NCI-H2107 treated with DMSO at 0.1 percent for 48 hours (cell line): Measurements from ENCODE around the gene NUAK1.

ENCODE experiments used
- DNase-seq: peaks from one replicate; lab custom pipeline; 2025; ENCODE audit not compliant: unreplicated experiment; lab: John Stamatoyannopoulos, UW

NUAK1 gene

GRCh38 chr12:106113042-106113441, 25.7 kb downstream of the NUAK1 start:
- DNase-seq, result no peak

DNA sequence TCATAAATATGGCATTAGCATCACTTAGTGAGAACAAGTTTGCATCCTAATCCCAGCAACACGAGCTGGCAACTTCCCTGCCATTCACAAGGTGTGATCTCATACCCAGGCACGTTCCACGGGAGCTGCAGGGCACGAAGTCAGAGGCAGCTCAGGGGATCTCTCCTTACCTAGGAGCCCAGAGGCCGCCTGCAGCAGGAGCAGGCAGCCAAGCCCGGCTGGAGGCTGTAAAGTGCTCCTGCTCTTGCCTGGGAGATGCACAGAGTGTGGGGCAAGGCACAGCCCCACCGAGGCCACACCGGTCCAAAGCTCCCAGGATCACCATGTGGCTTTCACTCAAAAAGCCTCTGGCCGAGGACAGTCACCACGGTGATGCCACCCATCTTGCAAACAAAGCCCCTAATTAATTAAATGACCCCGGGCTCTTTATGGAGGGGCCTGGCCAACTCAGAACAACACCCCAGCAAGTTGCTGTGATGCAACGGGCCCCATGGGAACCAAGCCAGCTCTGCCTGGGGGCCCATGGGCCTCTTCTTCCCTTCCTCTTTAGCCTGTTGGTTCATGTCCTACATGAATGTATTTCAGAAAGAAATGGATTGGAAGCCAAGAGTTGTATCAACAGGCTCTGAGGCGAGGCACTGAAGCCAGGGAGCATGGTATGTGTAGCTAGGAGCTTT, 26.5 kb downstream of the NUAK1 start:
- DNase-seq, result no peak

GRCh38 chr12:106110626-106111300, 28.0 kb downstream of the NUAK1 start:
- DNase-seq, result no peak

DNA sequence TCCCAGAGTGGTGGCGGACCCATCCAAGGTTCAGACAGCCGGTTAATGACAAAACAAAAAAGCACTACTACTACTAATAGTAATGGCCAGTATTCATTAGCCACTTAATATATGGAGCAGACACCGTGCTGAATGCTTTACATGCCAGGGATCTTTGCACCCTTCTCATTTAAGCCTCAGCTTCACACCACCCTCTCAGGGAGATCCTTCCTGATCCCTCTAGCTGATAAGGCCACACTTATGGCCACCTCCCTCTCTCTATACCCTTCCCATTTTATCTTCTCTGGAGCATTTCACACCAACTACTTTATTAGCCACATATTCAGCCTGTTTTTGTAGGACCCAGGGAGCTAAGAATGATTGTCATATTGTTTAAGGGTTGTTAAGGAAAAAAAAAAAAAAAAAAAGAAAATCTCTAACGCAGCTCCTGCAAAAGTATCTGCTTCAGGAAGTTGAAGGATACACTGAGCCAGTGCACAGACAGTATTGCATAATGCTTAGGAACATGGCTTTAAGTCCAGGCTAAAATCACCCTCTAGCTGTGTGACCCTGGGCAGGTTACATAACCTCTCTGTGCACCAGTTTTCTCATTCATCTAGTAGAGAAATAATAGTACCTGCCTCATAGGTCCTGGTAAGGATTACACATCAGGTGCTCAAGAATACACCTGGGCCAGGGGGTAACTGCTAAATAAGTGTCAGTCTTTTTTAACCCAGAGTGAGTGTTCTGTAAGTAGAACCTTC, 29.4 kb downstream of the NUAK1 start:
- no peak for DNase-seq

- no peak for DNase-seq
These were observed 30.4 kb downstream of the NUAK1 start for GRCh38 chr12:106108185-106108835.

GRCh38 chr12:106107566-106107965, 31.2 kb downstream of the NUAK1 start:
- DNase-seq, result no peak

- DNase-seq, result no peak
These were observed 31.9 kb downstream of the NUAK1 start for GRCh38 chr12:106106892-106107291.

DNA sequence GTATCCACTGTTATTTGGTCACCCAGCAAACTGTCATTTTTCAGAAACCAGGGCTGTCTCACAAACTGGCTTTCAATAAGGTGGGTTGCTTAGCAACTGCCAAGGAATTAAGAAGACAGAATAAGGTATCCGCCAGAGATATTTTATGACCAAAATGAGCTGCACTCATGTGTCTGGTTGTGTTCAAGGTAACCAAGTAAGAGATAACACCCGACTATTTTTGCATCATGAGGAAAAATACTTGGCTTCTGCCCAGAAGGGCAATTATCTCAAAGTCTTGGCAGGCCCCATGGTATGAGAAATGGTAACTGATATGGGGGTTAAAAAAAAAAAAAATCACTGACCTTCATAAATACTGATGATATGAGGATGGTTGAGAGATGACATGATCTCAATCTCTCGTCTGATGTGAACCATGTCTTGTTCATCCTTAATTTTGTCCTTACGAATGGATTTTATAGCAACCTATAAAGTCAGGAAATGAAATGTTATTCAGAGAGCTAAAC, 32.6 kb downstream of the NUAK1 start:
- peak; percentile 14 for DNase-seq

GRCh38 chr12:106101803-106102202, 37.0 kb downstream of the NUAK1 start:
- DNase-seq, result no peak

- DNase-seq, result no peak
These were observed 40.0 kb downstream of the NUAK1 start for GRCh38 chr12:106098691-106099200.

DNA sequence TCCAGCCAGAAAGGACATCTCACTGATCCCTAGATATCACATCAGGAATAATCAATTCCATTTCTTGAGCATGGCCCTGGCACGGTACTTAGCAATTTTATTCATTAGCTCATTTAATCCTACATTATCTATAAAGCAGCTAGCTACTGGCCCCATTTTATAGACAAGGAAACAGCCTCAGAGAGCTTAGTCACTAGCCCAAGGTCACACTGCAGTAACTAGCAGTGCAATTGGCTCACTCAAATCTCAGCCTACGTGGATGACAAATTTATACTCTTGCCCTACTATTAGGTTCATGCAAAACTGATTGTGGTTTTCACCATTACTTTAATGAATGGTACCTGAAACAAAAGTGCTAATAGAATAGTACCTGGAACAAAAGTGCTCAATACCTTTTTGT, 41.7 kb downstream of the NUAK1 start:
- DNase-seq, result no peak

DNA sequence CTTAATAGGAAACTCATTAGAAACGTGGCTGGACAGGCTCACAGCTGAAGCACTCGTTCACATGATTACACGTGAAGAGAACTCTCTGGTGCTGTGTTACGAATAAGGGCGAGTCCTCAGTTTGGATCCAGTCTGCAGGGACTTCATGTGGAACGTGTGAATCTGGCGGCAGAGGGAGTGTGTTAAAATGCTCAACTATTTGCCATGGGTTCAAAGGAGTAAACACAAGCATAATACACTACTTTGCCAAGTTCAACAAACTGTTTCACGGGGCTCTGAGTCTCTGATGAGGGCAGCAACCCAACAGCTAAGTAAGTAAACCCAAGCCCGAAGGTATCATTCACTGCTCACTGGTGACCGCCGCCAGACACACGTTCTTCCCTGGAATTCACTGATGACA, 42.4 kb downstream of the NUAK1 start:
- no peak for DNase-seq

DNA sequence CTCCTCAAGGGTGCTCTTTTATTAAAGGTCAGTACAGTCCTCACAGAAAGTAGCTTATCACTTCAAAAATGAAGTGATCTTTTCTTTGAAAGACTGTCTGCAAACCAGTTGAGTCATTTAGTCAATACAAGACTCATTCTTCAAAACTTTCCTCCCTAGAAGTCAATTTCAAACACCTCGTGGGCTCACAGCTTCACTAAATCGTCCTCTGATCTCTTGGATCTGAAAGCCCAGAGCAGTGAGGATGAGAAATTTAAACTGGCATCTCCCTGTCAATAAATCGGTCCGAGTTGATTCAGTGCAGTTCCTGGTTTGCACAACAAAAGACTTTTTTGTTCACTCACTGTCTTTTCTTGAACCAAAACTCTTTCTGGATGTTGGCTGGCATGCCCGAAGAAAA, 44.5 kb downstream of the NUAK1 start:
- no peak for DNase-seq

- DNase-seq, result no peak
These were observed 45.5 kb downstream of the NUAK1 start for GRCh38 chr12:106093246-106093645.

DNA sequence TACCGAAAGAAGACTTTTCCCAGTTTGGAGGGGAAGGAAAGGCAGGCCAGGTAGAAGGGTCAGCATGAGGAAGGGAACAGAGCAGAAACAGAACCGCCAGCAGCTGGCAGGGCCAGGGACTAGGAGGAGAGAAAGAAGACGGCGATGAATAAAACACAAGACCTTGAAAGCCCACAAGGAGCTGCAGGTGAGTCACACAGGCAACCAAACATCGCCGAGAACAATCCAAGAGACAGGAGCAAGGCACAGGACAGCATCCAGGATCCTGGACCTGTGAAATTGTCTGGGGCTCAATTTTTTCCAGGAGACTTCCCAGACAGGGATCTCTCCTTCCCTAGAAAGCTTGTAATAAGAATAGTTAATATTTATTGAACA, 47.3 kb downstream of the NUAK1 start:
- no peak for DNase-seq

GRCh38 chr12:106090591-106091445, 47.9 kb downstream of the NUAK1 start:
- no peak for DNase-seq

DNA sequence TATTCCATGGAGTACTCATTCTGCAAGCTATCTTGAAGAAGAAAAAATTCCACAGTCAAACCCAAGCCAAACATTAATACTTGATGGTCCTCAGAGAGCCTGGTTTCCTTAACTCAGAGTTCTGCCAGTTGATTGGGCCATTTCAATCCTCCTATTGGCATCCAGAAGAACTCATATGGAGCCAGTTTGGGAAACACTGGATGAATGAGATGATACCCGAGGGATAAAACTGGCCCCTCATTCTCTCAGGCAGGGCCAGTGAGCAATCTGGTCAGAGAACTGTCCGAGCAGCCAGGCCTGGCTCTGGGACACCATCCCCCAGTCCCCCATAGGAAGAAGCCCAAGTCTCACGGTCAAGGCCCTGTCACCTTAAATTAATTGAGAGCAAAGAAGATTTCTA, 48.8 kb downstream of the NUAK1 start:
- DNase-seq, result no peak

DNA sequence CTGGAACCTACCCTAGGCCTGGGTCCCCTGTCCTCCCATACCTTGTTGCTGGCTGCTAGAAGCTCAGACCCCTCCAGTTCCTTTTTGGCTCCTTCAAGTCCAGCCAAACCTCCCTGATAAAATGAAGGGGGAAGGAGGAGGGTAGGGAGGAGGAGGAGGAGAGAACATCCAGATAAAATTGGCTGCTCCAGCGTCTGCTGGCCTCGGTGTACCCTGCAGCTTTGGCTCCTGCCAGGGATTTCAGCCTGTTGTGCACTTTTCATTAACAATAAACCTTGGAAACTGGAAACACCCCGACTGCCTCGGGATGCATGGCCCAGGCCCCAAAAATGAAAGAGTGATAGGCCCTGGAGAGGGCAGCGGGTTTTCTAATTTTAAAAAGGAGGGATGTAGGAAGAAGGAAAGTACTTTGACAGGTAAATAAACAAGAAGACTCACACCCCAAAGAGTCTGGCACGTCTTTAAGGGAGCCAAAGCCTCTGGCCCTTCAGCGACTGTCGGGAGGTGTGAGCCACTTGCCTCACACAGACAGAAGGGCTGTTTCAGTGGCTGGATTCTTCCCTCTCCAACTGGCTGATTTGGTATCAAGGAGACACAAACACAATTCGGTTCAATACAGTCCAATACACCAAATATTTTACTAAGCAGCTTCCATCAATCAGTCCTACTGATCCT, 49.8 kb downstream of the NUAK1 start:
- no peak for DNase-seq

GRCh38 chr12:106088246-106088808, 50.4 kb downstream of the NUAK1 start:
- no peak for DNase-seq

GRCh38 chr12:106086696-106087095, 52.1 kb downstream of the NUAK1 start:
- no peak for DNase-seq
